ENCODE results near the gene LYVE1.

The LYVE1 gene

DNA sequence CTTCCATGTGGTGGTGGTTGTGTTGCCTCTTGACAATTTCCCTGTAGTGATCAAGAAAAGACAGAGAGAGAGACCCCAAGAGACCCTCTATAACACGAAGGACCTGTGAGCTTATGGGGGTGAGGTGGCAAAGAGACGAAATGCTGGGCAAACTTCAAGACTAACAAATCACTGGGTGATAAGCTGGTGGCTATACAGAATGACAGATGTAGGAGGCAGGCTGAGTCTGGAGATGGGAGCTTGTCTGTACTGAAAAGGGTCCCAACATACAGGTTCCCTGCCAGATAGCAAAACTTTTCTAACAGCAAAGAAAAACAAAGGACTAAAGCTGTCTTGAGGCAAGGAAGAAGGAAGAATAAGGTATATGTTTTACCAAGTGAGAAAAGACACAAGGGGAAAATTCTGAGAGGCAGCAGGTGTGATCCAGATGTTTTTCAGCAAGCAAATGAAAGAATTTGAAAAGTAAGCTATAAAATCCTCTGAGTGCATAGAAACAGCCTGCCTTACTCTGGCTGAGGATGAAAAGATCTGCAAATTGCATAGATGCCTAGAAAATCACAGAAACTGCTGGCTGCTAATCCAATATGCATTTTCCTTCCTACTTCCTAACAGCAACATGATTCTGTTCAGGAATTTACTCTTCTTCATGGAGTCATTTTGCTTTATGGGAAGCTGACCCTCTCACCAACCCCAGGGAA lies 21.9 kb upstream of the LYVE1 start:
- DNase-seq, result no peak

DNA sequence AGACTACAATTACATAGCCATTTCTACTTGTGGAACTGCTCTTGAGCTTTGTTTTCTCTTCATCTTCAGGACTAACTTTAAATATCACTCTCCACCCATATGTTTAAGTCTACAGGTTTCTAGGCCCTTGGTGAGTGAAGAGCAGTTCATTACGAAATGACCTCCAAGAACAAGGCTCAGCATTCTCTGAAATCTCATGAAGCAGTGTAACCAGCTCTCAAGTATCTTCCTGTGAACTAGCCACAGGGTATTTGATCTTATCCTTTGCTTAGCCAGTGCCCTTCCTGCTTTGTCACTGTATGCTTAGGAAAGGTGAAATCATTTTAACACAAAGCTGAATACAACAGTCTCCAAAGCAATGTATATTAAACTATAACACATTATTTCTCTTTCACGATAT lies 20.4 kb upstream of the LYVE1 start:
- DNase-seq, result no peak

DNA sequence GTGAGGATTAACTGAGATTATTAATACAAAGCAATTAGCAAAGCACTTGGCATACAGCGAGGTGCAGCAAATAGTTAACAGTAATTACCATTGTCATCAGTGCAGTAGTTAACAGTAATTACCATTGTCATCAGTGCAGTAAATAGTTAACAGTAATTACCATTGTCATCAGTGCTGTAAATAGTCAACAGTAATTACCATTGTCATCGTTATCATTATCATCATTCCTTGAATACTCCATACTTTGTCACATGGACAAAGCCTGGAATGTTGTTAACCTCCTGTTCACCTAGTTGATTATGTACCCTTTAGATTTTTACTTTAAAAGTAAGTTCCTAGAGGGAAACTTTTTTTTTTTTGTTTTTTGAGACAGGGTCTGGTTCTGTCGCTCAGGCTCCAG lies 19.5 kb upstream of the LYVE1 start:
- no peak for DNase-seq

DNA sequence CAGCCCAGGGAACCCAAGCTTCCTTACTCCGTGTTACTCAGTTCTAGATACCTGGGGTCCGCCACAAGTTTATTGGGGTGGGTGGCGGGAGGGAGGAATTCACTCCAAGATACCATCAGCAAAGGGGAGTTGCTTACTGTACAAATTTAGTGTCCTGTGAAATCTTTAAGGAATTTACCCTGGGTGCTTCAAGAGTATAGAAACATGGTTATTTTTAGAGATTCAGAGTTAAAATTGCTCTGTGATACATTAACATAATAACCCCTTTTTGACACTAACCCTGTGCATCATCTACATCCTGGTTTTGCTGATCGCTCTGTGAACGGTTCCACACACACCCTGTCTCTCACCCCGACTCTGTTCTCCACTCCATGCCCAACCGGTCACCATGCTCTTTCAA lies 18.9 kb upstream of the LYVE1 start:
- DNase-seq, result no peak

DNA sequence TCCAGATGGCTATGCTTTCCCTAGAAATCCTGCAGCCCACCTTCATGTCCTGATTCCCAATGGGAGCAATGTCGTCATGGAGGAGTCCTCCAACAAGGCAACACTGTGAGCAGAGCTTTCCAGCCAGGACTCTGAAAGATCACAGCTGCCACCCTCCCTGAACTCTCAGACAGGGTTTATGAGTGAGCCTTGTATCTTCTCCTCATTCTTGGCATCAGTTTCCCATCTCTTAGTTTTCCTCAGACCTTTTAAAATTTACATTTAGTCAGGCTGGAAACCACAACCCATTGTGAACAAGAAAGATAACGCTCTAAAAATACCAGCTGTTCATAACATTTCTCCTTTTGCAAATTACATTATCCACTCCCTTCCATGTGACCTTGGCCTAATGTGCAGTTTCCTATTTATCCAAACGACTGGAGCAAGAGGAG lies 15.6 kb upstream of the LYVE1 start:
- DNase-seq, result no peak

DNA sequence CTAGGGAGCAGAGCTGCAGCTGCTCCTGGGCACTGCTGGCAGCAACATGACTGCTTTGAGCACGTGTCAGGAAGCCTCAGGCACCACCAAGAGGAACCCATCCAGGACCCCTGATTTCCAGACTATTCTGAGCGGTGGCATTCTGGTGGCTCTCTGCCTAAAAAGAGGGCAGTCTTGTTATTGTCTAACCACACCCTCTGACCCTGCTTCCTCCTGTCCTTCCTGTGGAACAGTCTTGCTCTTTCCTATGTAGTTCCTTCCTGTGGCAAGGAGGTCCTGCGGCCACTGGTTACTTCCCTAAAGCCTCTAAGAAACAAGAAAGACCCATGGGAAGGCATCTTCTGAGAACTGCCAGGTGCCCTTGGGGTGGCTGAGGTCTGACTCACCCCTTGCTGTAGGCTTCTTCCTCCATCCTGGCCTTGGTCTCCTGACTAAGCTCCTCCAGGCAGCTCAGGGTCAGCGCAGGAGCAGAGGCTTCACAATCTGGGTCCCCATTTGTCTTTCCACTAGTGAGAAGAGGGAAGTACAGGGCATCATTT lies 13.1 kb upstream of the LYVE1 start:
- DNase-seq, result no peak

DNA sequence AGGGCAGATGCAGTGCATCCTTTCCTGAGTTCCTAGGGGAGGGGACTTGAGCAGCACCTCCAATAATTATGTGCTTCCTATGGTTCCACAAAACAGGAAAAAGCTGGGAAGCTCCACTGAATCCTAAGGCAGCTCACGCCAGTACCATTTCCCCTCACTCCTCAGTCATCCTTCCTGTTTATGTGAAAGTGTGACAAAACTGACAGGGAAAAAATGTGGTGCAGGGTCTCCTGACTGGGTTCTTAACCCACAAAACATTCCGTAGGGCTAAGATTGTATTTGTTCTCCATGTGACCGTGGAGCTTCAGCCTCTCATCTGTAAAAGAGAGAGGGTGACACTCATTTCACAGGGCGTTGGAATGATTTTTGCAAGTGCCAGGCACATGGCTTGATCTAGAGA lies 12.2 kb upstream of the LYVE1 start:
- no peak for DNase-seq

DNA sequence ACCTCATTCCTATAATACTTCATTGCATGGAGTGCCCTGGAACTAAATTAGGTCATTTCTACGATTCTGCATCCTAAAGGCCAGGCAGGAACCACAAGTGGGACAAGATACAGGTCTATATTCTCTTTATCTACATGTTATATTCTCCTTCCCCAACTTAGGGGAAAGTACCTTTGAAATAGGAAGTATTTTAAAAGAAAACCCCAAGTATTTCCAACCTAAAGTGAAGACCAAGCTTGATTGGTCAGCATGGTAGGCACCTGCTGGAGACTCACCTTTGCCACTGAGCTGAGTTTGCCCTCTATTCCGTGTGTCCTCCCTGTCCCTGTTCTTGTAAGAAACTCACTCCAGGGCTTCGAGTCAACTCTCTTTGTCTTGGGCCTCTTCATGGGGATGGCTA lies 11.2 kb upstream of the LYVE1 start:
- no peak for DNase-seq

DNA sequence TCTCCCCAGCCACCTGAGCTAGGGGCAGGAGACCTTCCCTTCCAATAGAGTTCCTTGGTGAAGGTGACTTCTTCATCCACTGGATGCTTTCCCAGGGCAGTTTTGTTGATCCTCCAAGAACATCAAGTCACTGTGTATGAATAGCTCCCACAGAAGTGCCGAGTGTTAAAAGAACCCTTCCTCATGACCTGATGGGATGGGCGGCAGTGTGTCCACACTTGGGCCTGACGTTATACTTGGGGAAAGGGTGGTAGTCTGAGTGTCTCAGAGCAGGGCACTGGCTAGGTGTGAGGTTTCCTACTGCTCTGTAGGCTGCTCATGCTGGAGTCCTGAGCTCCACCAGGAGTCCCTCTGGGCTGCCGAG lies 7.6 kb upstream of the LYVE1 start:
- DNase-seq, result no peak

DNA sequence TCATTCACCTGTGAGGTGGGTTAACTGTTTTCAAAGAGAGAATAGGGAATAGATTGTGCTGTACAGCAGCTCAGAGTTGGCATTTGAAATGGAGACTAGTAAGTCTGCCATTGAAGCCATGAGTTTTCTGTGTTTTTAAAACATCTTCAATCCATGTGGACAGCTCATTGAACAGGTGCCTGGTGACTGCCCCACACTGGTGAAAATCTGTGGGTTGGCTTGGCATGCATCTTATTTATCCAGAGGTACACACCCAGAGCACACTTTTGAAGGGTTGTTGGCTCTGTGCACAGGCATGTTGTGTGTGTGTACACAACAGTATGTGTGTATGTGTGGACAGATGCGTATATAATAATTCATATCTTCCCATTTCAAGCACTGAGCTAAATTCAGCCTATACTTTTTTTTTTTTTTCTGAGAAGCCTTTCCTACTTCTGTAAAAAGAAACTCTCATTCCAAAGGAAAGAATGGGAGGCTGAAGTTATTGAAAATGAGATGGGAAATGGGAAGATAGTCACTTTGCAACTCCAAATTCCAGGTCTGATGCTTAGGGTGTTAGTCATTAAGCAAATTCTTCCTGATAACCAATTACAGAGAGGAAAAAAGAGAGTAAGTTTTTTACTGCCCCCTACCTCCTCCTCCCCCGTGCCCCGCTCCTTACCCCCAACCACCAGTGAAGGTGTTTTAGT lies 7.0 kb upstream of the LYVE1 start:
- DNase-seq, result no peak

DNA sequence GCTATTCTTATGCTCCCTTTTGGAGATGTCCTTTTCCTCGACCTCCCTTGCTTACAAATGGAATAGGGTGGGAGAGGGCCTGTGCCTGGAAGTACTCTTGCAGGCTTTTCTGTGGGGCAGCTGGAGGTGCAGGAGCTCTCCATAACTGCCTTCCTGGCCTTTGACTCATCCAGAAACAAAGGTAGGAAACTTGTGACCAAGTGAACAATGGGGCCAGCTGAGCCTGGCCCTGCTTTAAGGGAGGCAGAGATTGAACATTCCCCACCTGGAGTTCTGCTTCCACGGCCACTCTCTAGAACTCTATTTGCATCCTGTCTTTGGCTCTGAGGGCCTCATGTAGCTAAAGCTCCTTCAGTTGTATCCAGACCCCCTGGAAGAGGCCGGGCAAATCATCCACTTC lies 5.1 kb upstream of the LYVE1 start:
- no peak for DNase-seq

DNA sequence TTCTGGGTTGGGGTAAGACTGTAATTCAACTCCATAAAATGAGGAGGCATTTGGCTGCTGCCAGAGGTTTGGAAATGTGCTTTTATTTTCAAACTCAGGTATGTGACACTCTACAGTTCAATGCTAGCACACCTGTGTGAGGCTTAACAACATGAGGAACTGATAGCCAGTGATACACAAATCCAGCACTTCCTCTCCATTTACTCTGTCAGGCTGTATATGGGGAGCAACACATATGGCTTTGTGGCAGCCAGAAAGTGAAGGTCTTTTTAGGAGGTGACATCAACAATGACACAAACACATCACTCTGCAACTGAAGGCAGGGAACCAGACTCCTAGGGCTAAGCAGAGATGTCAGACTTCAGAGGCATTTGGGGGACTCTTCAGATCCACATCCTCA lies 4.6 kb upstream of the LYVE1 start:
- no peak for DNase-seq

DNA sequence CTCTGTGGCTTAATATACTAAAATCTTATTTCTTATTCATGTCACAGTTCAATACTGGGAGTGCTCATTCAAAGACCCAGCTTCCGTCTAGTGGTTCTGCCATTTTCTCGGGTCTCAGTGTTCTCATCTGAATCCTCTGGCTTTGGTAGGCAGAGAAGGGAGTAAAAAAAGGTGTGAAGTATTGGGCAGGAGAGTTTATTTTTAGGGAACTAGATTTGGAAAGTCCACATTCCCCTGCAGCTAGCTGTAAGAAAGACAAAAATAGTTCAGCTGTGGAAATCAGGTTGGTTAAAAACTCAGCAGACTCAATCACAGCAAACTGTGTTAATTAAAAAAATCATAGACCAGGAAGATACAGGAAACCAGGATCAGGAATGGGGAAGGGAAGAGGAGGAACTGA lies 4.1 kb upstream of the LYVE1 start:
- DNase-seq, result no peak

DNA sequence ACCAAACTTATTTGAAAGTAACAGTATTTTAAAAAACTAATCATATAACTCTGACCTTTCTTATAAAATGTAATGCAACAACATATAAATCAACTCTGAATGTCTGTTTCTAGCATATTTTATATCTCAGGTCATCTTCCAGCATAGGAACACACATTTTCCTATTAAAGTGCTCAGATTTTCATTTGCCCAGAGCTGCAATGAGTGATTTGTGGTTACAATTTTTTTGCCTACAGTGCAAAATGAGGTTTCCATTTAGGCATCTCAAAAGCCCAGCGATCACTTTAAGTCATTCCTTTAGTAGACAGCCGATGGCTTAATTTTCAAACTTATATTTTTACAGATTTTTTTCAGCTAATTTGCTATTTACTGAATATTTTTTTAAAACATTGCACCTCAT lies 1.0 kb downstream of the LYVE1 start:
- no peak for DNase-seq

DNA sequence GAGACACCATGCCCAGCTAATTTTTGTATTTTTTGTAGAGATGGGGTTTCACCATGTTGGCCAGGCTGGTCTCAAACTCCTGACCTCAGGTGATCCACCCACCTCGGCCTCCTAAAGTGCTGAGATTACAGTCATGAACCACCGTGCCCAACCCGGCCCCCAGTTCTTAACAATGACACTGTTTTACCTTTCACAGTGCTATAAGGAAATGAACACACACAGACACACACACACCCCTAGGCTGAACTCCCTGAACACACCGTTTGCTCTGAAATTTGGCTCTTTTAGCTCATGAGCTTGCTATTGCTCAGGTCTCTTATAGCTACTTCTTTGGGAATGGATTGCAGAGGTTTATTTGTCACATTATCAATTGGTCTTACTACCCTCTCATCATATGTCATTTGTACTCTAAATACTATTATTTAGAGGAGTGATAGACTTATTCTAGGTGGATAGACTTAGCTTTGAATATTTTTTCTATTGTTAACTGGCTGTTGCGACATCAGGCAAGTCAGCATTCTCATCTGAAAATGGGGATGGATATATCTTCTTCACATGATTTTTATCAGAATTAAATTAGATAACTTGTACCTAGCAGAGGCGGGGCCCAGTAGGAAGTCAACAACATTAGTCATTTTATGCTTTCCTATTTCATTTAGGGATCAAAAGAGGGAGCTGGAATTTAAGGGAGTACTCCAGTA lies 2.1 kb downstream of the LYVE1 start:
- no peak for DNase-seq

DNA sequence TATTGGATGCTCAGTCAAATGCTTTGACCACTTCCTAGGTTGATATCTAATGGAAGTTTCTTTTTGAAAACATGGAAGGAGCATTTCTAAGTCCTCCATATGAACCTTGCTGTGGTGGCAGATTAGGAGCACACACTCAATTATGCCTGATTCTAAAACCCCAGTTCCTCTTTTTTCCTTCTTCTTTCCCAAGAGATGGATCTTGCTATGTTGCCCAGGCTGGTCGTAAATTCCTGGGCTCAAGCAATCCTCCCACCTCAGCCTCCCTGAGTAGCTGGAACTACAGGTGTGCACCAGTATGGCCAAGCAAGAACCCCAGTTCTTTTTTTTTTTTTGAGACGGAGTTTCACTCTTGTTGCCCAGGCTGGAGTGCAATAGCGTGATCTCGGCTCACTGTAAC lies 3.0 kb downstream of the LYVE1 start:
- no peak for DNase-seq

DNA sequence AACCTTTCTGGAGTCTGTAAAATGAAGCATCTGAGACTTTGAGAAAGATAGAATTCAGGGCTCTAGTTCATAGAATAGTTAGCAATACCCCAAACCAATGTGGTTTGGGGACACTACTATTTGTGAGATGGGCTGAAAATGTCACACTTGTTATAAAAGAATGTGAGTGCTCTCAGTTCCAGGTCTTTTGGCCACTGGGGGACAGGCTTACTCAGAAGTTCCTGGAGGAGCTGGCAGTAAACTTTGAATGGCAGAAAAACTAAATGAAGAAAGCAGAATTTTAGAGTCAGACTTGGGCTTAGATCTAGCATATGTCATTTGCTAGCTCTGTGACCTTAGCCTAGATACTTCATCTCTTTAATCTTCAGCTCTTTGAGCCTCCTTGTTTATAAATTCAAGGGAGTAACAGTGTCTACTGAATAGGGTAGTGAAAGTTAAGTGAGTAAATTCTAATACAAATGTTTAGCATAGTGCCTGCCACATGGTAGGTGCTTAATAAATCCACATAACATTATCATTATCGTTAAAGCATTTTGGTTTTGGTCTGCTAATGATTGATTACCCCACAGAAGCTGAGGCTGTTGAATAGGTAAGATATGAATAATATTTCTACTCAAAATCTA lies 3.7 kb downstream of the LYVE1 start:
- no peak for DNase-seq

DNA sequence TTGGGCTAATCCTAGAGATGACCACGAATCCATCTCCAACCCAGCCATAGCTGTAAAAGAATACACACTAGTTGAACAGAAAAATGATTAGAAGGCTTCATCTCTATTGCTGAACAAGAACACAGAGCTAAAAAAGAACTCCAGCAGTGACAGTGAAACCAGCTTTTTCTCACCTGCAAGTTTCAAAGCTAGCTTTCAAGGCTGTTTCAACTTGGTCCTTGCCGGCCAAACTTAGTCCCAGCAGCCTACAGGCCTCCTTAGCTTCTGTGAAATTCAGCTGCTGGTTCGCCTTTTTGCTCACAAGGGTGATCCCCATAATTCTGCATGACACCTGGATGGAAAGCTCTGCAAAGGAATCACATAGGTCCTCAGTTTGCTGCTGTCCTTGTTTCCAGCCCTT lies 4.4 kb downstream of the LYVE1 start:
- no peak for DNase-seq

DNA sequence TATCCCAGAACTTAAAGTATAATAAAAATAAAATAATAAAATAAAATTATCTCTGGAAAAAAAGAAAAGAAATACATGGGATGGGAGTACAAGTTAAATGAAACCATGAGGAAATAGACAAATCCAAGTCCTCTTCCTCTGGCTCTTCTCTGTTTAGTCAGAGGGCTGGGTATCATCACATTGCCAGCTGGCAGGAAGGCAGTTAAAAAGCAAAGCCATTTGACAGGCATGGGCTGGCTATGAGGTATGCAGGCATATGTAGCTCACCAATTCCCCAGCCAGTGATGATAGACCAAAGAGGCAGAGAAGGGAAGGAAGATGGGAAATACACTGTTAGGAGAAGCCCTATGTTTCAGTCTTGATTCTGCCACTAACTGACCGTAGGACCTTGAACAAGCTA lies 6.5 kb downstream of the LYVE1 start:
- no peak for DNase-seq

DNA sequence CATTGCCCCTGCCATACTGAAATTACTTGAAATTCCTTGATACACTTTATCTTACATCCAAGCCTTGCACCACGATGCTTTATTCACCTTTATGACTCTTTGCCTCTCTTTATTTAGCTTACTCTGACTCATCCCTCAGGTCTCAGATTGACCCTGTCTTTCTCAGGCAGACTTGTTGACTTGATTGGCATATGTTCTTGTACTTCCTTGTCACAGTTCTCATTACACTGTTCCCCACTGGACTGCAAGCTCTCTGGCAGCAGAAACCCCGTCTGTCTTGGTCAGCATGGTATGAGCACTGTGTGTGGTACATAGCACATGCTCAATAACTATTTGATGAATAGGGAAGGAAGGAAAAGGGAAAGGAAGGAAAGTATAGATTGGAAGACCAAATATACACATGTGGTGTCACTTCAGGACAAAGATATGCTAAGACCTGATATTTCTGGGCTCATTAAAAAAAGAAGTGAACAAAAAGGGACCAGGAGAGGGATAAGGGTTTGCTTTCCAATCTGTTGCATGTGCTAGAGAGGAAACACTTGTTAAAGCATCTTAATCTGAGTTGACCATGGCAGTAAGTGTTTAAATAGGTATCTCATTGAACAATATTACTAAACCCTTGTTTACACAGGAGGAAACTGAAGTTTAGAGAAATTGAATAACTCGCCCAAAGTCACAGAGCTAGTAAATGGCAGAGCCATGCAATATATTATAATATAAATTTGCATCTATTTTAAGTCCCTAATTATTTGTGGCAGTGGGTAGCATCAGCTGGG lies 7.2 kb downstream of the LYVE1 start:
- DNase-seq, result no peak

DNA sequence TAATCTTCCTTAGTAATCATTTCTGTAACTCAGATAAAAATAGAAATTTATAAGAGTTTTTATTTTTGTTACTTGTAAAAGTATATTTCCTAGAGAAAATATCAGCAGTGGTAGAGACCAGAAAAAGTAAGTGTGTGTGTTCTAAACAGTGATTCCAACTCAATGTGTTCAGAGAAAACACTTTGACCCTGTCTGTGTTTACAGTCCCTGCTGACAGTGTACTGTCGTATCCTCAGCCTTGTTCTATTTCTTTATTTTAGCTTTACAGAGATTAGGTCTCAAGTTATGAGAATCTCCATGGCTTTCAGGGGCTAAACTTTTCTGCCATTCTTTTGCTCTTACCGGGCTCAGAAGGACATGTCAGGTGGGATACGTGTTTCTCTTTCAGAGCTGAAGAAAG lies 10.2 kb downstream of the LYVE1 start:
- DNase-seq, result no peak

DNA sequence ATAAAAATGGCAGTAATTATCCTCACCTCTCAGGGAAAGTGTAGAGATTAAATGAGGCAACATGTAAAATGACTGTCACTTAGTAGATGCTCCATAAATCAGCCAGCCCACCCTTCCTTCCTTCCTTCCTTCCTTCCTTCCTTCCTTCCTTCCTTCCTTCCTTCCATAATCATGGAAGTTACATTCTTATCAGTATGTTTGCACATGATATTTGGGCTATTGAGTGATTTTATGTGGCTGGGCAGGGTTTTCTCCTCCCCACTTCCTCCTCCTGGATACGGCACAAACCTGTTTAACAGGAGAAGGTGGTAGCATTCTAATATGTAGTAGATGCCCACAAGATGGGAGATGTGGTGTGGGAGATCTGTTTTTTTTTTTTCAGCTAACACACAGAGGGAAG lies 11.9 kb downstream of the LYVE1 start:
- no peak for DNase-seq

DNA sequence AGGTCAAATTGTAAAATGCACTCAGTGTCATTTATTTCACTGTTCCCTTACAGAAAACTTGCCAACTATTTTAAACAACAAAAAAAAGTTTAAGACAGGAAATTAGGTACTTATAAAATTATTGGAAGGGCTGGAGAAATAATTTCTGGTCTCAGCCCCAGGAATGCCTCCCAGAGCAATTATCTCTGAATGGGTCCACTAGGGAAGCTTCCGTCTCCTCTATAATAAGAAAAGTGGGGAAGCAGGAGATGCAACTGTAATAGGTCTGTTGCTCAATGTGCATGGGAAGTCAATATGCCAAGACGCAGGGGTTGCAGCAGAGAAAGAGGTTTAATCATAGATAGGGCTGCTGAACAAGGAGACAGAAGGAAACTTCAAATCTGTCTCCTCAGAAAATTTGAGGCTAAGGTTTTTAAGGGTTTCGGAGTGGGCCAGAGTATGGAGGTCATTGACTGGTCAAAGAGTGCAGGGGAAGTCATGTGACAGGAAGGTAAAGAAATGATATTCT lies 16.6 kb downstream of the LYVE1 start:
- DNase-seq, result no peak
